GM12801 (cell line): ENCODE measurements around the gene TMEM120A.

Experiments
- CTCF ChIP-seq: IDR thresholded peaks from one replicate; pipeline ENCODE4 v1.5.1; 2011; ENCODE audit warnings: control low read depth; ENCODE audit not compliant: insufficient read length; ENCODE audit errors: extremely low read depth

Gene TMEM120A

GRCh38 chr7:75955331-75955955 is 39.0 kb downstream of the TMEM120A start:
- TF ChIP-seq CTCF = no peak

GRCh38 chr7:75953931-75954330 is 40.5 kb downstream of the TMEM120A start:
- no peak for TF ChIP-seq CTCF

DNA sequence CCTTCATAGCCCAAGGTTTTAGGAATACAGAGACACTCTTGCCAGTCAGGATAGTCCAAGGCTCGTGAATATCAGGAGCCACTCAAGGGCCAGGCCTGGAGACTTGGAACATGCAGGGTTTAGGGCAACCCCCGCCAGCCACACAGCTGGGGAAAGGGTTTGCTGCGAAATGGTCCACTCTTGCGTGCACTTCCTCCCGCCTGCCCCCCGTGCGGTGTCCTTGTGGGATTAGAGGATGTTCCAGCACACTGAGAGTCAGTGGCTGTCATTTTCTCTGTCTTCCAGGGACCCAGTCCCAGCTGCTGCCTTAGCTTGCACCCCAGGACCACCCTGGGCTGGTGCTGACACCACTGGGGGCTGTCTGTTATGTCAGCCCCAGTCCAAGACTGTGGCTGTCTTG is 41.0 kb downstream of the TMEM120A start:
- no peak for TF ChIP-seq CTCF

GRCh38 chr7:75951506-75951905 is 42.9 kb downstream of the TMEM120A start:
- TF ChIP-seq CTCF = no peak

- no peak for TF ChIP-seq CTCF
These were observed 44.2 kb downstream of the TMEM120A start for GRCh38 chr7:75950111-75950681.

GRCh38 chr7:75948179-75948578 is 46.2 kb downstream of the TMEM120A start:
- TF ChIP-seq CTCF = no peak

- no peak for TF ChIP-seq CTCF
These were observed 48.1 kb downstream of the TMEM120A start for GRCh38 chr7:75946207-75946855.
